Esophagus muscularis mucosa (tissue), 4 donors: Measurements from ENCODE around the gene TET3.

ENCODE experiments used
- EP300 ChIP-seq: sonication (generic); formaldehyde crosslinking; IDR thresholded peaks from one replicate; pipeline ENCODE4 v1.6.1; 2017; ENCODE audit warnings: antibody characterized with exemption
- POLR2A ChIP-seq: fragments of 450-650 bp; IDR thresholded peaks from one replicate; pipeline ENCODE4 v1.6.1; 2017; ENCODE audit warnings: antibody characterized with exemption, moderate library complexity, mild to moderate bottlenecking, low read depth
- POLR2AphosphoS5 ChIP-seq, 2 donors: sonication (generic); formaldehyde crosslinking; IDR thresholded peaks; one replicate each; pipeline ENCODE4 v1.6.1; 2017; ENCODE audit warnings: antibody characterized with exemption in 2 of 2
- TF ChIP-seq, protein P1 (sequence below), 3 experiments: fragments of 200-600 bp in 2 of 3; fragments of 450-650 bp in 1 of 3; sonication (generic) in 2 of 3; IDR thresholded peaks; one replicate each; pipeline ENCODE4 v1.5.1; 2017 to 2019; ENCODE audit warnings: antibody characterized with exemption in 3 of 3, mild to moderate bottlenecking in 2 of 3, moderate library complexity in 1 of 3

DNA sequence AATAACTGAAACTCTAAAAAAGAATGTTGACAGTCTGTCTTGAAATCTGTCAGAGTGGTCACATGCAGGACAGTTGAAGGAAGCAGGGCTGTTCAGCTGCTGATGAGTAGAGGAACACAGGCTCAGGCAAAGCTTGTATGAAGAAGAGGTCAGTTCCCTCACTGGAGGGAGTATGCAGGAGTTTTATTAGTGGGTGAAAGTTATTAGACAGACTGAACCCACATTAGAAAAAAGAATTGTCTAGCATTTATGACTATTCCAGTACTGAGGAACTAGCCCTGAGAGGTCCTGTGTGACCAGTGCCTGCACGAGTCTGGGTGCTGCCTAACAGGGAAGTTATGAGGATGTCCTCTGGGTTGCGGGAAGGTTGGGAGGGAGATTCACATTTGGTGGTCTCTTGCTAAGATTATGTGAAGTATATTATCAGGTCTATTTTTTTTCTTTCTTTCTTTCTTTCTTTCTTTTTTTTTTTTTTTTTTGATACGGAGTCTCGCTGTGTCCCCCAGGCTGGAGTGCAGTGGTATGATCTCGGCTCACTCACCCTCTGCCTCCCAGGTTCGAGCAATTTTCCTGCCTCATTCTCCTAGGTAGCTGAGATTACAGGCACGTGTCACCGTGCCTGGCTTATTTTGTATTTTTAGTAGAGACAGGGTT, 9.6 kb downstream of the TET3 start:
- TF ChIP-seq EP300 (no peak), POLR2A (no peak), POLR2AphosphoS5 (IDR thresholded peaks at IDR 0.05) (no peak)
- TF ChIP-seq, protein P1, sequence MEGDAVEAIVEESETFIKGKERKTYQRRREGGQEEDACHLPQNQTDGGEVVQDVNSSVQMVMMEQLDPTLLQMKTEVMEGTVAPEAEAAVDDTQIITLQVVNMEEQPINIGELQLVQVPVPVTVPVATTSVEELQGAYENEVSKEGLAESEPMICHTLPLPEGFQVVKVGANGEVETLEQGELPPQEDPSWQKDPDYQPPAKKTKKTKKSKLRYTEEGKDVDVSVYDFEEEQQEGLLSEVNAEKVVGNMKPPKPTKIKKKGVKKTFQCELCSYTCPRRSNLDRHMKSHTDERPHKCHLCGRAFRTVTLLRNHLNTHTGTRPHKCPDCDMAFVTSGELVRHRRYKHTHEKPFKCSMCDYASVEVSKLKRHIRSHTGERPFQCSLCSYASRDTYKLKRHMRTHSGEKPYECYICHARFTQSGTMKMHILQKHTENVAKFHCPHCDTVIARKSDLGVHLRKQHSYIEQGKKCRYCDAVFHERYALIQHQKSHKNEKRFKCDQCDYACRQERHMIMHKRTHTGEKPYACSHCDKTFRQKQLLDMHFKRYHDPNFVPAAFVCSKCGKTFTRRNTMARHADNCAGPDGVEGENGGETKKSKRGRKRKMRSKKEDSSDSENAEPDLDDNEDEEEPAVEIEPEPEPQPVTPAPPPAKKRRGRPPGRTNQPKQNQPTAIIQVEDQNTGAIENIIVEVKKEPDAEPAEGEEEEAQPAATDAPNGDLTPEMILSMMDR (IDR thresholded peaks at IDR 0.05), result no peak
